Measurements from ENCODE around the gene CDC14A. TPM values are rescaled to one million over a fixed set of nuclear protein-coding genes. Genes with fewer than 3 reads are reported as not detected.
"Not testable (repeated sequence)": the region's sequence is repeated elsewhere in the genome, so short reads cannot be mapped to it uniquely, and the experiment has no call there.

CDC14A gene
- total RNA-seq, 1 experiment from 2014 or later, result 9.9 TPM

DNA sequence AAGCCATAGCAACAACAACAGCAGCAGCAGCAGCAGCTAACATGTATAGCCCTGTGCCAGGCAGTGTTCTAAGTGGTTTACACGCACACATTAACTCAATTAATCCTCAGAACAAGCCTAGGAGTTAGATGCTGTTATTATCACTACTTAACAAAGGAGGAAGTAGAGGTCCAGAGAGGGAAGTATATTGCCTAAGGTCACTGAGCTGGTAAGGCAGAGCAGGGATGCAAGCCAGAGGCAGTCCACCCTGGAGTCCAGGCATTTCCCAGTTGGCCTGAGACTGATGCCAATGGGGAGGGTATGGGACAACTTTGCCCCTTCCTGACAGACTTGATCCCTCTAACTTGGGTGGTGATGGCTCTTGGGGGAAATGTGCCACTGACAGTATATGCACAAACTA, 6.8 kb downstream of the CDC14A start:
- no peak for DNase-seq (ENCODE audit: low spot score)
- in situ Hi-C loops (cut with HindIII; ENCODE audit: low sequenced_read_pairs), result no loop called here

DNA sequence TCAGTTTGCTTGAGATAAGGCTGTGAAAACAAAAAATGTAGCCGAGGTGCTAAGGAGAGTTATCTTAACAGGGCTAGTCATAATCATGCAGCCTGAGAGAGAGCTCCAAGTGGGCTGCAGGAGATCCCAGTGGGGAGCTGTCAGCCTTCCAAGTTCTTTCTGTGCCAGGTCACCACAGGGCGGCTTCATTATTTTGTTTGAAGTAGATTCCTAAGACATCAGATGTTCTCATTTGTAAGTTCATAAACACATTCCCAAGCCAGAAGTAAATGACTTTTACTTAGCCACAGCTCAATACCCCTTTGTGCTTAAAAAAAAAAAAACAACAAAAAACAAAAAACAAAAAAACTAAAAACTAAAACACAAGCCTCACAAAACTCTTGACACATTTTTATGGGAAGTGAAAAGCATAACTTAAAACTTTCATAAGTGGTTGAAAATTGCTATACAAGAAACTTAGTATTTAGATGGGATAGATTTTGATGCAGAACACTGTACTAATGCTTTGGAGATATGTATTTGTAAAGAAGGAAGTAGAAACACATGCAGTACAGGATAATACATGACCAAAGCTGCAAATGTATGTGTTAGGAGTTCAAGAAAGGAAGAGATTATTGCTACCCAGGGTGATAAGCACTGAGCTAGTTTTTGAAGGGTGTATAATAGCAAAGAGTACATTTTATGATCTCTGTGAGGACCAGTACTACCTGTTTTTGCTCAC, 8.6 kb downstream of the CDC14A start:
- DNase-seq (ENCODE audit: low spot score), result no peak
- in situ Hi-C loops (cut with HindIII; ENCODE audit: low sequenced_read_pairs), result no loop called here

DNA sequence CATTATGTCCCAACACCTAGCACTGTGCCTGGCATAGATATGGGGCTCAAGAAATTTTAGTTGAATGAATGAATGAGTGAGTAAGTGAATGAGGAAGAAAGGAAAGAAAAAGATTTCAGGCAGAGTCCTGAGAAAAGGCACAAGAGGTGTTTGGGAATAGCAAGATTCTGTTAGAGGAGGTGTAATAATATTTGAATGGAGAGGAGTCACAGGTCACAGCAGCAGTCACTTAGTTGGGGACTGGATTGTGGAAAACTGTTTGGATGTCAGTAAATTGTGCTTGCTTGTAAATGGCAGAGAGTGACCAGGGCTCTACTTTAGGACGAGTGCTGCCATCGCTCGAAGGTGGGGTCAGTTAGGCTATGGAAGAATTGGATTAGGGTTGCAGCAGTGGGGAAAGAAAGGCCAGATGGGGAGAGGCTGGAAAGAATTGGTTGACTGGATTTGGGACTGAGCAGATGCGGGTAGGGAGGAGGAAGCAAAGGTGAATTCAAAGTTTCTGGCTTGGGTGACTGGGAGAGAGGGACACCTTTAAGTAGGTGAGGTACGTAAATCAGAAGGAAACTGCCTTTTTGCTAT, 9.3 kb downstream of the CDC14A start:
- DNase-seq (ENCODE audit: low spot score), result no peak

DNA sequence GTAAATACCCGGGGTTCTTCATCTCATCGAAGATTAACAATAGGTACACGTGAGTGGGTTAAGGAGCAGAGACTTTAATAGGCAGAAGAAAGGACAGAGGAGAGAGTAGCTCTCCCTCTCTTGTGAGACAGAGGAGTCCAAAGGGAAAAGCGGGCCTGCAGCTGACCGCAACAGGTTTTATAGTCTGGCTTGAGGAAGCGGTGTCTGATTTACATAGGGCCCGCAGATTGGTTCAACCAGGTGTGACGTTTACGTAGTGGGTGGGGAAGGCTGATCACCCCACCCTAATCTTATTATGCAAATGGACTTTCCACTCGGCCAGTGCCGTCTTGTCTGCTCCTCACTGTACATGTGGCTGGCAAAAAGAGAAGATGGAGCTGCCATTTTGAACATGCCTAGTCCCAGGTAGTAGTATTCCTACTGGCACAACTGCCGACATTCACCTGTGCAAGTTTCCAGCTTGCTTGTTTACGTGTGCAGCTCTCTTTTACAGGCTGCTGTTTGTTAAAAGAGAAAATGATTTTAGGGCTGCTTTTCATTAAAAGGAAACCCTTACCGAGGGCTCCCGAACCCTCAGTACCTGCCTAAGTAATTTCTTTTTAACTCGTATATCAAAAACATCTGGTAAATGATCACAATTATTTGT, 10.6 kb downstream of the CDC14A start:
- DNase-seq (ENCODE audit: low spot score), result no peak

More for the DNA sequence above, 9.3 kb downstream of the CDC14A start:
- in situ Hi-C loops (cut with HindIII; ENCODE audit: low sequenced_read_pairs), result no loop called here

DNA sequence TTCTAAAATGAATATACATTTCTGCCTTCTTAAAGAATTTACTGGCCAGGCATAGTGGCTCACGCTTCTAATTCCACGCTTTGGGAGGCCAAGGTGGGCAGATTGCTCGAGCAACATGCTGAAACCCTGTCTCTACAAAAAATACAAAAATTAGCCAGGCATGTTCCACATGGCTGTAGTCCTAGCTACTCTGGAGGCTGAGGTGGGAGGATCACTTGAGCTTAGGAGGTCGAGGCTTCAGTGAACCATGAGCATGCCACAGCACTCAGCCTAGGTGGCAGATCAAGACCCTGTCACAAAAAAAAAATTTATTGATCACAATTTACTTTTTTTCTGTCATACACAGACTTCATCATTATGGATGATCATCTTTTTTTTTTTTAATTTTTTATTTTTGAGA, 11.5 kb downstream of the CDC14A start:
- in situ Hi-C loops (cut with HindIII; ENCODE audit: low sequenced_read_pairs), result no loop called here

More for the DNA sequence above, 10.6 kb downstream of the CDC14A start:
- in situ Hi-C loops (cut with HindIII; ENCODE audit: low sequenced_read_pairs), result no loop called here

DNA sequence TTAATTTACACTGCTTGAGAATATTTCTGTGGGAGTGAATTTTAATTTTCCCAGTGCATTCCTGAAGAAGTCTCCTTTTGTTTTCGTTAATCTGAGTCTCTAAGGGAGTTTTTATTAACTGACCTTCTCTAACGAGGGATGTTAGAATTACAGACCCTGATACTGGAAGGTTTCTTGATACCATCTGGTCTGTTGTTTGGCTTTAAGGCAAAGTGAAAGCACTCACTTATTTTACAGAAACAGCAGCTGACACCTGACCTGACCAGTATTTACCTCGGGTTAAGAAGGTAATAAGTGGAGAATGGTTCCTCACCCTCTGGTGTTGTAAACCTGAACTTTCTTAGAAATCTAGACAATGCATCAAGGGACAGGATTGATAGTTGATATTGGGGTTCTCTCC, 12.4 kb downstream of the CDC14A start:
- in situ Hi-C loops (cut with HindIII; ENCODE audit: low sequenced_read_pairs), result no loop called here
- no peak for DNase-seq (ENCODE audit: low spot score)

More for the DNA sequence above, 11.5 kb downstream of the CDC14A start:
- no peak for DNase-seq (ENCODE audit: low spot score)

DNA sequence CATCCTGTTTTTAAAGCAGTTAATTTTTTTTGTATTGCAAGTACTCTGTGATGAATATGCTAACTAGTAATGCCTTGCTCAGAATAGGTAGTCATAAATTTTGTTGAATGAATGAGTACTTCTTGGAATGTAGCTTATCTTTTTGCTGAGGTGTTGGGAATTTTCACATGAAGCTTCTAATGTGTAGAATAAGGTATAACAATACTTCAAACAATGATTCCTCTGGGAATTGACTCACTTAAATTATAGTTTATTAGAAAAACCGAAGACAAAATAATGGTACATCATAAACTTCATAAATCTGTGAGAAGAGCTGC, 13.9 kb downstream of the CDC14A start:
- no peak for DNase-seq (ENCODE audit: low spot score)
- in situ Hi-C loops (cut with HindIII; ENCODE audit: low sequenced_read_pairs), result no loop called here

DNA sequence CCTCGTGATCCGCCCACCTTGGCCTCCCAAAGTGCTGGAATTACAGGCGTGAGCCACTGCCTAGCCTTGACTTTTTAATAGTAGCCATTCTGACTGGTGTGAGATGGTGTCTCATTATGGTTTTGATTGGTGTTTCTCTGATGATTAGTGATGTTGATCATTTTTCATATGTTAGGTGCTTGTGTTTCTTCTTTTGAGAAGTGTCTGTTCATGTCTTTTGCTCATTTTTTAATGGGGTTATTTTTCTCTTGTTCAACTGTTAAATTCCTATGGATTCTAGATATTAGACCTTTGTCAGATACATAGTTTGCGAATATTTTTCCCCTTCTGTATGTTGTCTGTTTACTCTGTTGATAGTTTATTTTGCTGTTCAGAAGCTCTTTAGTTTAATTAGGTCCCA, 17.0 kb downstream of the CDC14A start:
- in situ Hi-C loops (cut with HindIII; ENCODE audit: low sequenced_read_pairs); DNase-seq (ENCODE audit: low spot score): not testable (repeated sequence)

DNA sequence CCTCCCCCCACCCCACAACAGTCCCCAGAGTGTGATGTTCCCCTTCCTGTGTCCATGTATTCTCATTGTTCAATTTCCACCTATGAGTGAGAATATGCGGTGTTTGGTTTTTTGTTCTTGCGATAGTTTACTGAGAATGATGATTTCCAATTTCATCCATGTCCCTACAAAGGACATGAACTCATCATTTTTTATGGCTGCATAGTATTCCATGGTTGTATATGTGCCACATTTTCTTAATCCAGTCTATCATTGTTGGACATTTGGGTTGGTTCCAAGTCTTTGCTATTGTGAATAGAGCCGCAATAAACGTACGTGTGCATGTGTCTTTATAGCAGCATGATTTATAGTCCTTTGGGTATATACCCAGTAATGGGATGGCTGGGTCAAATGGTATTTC, 21.6 kb downstream of the CDC14A start:
- in situ Hi-C loops (cut with HindIII; ENCODE audit: low sequenced_read_pairs); DNase-seq (ENCODE audit: low spot score): not testable (repeated sequence)

DNA sequence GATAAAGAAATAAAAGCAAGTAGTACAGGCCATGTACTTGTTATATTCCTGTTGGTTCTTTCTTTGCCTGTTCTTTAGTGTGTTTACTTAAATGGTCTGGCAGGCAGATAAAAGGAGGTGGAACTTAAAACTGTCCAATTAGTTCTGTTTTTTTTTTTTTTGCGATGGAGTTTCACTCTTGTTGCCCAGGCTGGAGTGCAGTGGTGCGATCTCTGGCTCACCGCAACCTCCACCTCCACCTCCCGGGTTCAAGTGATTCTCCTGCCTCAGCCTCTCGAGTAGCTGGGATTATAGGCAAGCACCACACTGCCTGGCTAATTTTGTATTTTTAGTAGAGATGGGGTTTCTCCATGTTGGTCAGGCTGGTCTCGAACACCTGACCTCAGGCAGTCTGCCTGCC, 24.6 kb downstream of the CDC14A start:
- in situ Hi-C loops (cut with HindIII; ENCODE audit: low sequenced_read_pairs); DNase-seq (ENCODE audit: low spot score): not testable (repeated sequence)

DNA sequence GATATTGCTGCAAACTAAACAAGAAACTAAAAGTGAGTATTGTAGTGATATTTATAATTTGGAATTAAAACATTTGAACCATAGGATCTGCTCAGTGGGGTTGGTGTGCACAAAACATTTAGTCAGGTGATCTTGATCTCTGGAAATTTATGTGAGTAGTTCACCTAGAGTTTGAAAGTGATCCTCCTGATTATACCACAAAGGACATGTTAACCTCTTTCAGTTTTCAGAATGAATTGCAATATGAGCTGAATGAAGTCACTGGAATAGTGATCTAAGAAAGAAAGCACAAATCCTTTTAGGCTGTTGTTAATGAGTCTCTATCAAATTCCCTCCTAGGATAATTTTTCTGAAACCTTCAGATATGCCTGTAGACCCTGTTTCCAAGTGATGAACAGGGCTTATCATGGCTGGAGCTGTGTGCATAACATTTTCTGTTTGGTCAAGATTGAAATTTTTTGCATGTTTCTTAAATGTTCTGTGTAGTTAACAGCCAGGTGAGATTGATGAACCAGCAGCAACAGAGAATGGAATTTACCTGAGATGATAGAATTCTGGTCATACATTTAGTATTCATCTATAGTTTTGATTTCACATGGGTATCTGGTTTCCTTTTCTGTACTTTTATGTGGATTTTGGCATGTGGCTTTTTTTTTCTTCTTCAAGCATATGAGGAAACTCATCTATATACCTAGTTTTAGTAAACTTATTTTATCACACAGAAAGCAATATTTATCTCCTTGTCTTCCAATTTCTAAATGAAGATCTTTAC, 25.5 kb downstream of the CDC14A start:
- in situ Hi-C loops (cut with HindIII; ENCODE audit: low sequenced_read_pairs), result no loop called here
- DNase-seq (ENCODE audit: low spot score), result no peak

DNA sequence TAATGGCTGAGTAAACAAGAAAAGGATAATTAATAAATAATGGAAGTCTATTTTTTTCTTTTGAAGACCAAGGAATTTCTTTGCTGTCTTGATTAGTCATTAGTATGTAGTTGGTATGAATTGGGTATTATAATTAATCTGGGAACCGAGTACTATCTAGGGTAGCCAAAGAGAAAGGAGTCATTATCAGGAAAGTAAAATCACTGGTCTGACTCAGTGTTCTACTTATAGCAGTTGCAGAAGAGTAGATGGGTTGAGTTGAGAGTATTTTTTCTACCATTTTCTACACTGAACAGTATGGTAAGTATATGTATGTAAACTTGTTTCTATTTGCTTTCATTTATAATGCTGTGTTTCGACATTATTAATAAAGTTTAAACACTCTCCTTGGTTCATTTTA, 26.6 kb downstream of the CDC14A start:
- DNase-seq (ENCODE audit: low spot score), result no peak
- in situ Hi-C loops (cut with HindIII; ENCODE audit: low sequenced_read_pairs), result no loop called here

DNA sequence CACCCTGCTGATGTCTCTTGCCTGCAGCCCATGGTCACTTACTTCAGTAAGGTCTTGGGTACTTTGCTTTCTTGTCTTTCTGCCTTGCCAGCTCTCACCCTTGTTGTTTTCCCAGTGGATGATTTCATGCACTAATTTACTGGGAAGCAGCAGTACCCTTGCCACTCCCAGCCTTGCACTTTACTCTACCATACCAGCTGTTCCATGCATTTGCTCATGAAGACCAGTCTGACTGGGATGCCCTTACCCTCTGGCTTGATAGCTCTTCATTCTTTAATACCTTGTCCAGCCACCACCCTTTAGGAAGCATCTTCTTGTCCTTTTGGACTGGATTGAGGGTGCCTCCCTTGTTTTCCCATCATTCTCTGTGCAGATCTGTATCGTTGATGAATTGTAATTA, 28.3 kb downstream of the CDC14A start:
- in situ Hi-C loops (cut with HindIII; ENCODE audit: low sequenced_read_pairs), result no loop called here
- DNase-seq (ENCODE audit: low spot score), result no peak

DNA sequence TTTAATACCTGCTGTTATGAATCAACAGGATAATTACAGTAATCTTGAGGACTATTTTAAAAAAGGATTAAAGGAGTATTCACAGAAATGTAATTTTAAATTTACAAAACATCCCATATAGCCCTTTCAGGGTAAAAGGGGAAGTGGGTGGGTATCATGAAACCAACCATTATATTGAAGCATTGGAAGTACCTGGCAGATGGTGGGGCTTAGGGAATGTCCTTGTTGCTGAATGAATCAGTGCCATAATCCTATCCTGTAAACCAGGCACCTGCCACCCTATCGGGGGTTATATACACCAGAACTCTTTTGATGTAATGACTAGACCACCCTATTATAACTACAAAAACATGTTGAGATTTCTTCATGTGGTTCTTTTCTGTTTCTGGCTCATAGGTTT, 30.4 kb downstream of the CDC14A start:
- DNase-seq (ENCODE audit: low spot score), result no peak
- in situ Hi-C loops (cut with HindIII; ENCODE audit: low sequenced_read_pairs), result no loop called here

DNA sequence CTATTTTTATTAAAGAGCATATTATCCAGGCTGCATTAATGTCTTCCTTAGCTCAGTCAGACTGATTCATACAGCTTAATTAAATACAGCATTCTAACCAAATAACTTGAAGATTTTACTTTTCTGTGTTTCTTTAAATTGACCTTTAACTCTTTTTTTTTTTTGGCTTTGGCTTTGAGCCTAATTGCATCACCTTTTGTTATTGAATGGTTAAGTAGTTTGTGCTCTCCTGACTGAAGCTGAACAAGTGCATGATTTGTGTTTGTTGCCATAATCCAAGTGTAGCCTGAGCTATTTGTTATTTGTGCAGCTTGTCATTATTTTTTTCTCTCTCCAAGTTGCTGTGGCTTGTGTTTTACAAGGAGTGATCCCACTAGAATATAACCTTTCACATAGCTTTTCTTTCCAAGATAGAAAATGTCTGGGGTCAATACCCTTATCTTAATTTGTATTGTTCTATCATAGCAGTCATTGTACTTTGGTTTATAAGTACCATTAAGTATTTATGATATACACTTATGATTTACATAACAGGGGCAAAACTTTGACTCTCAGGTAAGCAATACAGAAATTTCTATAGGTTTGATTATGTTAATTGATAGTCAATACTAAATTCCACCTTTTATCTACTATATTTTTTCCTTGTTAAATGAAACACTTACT, 31.6 kb downstream of the CDC14A start:
- DNase-seq (ENCODE audit: low spot score), result no peak
- in situ Hi-C loops (cut with HindIII; ENCODE audit: low sequenced_read_pairs), result no loop called here

DNA sequence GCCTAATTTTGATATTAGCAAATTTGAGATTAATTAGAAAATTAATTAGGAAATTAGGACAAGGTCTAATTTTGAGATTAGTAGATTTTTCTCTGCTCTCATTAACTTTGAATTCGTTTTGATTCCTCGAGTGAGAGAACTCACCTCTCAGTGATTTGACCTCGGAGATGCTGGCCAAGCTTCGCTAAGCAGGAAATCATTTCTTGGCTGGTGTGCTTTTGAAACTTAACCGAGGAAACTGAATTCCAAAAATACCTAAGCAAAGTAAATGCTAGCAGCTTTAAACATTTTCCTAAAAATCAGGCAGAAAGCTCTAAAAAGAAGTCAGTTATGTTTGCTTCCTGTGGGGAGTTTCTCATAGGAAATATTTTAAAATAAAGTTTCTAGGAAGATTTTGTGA, 34.9 kb downstream of the CDC14A start:
- in situ Hi-C loops (cut with HindIII; ENCODE audit: low sequenced_read_pairs), result no loop called here
- DNase-seq (ENCODE audit: low spot score), result no peak

DNA sequence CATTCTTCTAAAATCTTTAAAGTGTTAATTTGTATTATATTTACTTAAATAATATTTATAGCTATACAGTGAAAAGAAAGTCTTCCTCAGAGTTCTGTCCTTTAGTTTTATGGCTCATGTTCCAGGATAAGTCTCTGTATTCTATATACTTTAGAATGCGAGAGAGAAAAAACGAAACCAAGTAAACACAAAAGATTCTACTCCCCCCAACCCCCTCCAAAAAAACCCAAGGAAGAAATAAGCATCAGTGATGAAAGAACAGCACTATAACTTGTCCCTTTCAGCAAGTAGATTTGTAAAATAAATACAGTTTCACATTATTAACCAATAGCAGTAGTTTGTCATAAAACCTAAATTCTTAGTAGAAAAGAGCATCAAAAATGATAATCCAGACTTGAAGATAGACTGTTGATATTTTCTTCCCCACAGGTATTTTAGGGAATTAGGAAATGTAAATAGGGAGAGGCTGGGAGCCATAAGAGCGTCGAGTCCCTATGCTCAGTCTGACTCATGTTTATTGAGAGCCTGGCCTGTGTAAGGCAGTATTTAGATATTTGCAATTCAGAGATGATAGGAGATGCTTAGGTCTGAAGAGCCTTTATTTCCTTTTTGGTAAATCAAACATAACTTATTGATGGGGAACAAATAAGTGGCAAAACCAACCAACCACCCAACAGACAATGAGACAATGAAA, 35.5 kb downstream of the CDC14A start:
- DNase-seq (ENCODE audit: low spot score), result no peak
- in situ Hi-C loops (cut with HindIII; ENCODE audit: low sequenced_read_pairs), result no loop called here

DNA sequence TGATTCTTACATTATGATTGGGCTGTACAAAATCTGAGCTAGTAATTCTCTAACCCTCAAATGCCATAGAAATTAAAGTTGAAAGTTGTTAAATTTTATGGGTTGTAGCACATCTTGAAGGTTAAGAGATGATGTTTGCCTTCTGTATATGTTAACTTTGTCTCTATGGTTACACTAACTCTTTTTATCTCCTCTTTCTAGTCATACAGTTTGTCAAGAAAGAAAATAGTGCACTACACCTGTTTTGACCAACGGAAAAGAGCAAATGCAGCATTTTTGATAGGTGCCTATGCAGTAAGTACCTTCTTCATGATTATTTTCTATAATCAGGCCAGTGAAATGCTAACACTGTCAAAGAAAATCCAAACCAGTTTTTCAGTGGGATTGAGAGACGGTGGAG, 38.2 kb downstream of the CDC14A start:
- in situ Hi-C loops (cut with HindIII; ENCODE audit: low sequenced_read_pairs), result no loop called here

DNA sequence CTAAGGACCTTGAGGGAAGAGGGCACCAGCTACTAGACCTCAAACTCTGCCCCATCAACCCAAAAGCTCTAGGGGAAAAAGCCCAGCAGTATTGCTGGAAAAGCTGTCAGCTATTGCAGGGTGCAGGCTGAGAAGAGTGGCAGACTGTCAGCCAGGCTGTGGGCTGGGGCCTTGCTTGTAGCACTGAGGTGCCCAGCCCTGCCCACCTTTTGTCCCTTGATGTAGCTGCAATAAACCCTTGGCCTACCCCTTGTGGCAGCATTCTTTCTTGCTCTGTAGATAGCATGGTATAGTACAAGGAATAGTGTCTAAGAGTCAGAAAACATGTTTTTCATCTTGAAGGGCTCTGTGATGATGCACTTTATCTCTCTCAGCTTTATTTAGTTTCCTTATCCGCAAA, 39.4 kb downstream of the CDC14A start:
- no peak for DNase-seq (ENCODE audit: low spot score)
- in situ Hi-C loops (cut with HindIII; ENCODE audit: low sequenced_read_pairs), result no loop called here

More for the DNA sequence above, 38.2 kb downstream of the CDC14A start:
- DNase-seq (ENCODE audit: low spot score), result no peak
